Keratinocyte (primary cell): ENCODE data around the gene DDX39B. TPM values are rescaled to one million over a fixed set of nuclear protein-coding genes. Genes with fewer than 3 reads are reported as not detected.
A peak's percentile ranks its signal among the peaks of the same experiment; 100 is the strongest.
"Not testable (repeated sequence)": the region's sequence is repeated elsewhere in the genome, so short reads cannot be mapped to it uniquely, and the experiment has no call there.

Experiments
- DNase-seq: peaks from one replicate; pipeline ENCODE4 v3.0.0-alpha.2; 2011; ENCODE audit warnings: low read depth, missing footprints, low spot score
- FAIRE-seq: peaks from 2 replicates; lab custom pipeline; 2011; peaks lifted over from hg19 to GRCh38; lab: Jason Lieb, UNC
- H2AFZ ChIP-seq: 2 replicates; pipeline ENCODE4 v1.6.0; 2012; ENCODE audit warnings: low read length, control low read depth, inconsistent platforms; ENCODE audit not compliant: control insufficient read depth
- H3K27ac ChIP-seq: 2 replicates; pipeline ENCODE4 v1.5.1; 2011; ENCODE audit warnings: low read length; ENCODE audit not compliant: control insufficient read depth, insufficient read depth
- H3K27me3 ChIP-seq: 3 replicates; pipeline ENCODE4 v1.6.0; 2011; ENCODE audit warnings: low read length; ENCODE audit not compliant: control insufficient read depth, insufficient read depth; ENCODE audit errors: extremely low read depth
- H3K36me3 ChIP-seq, 2 experiments: 2 replicates in 1 of 2; 3 replicates in 1 of 2; pipeline ENCODE4 v1.5.1; 2011; ENCODE audit warnings: low read length in 2 of 2, mild to moderate bottlenecking in 1 of 2; ENCODE audit not compliant: control insufficient read depth in 2 of 2, insufficient read depth in 2 of 2; ENCODE audit errors: extremely low read depth in 1 of 2
- H3K4me1 ChIP-seq: 3 replicates; pipeline ENCODE4 v1.5.1; 2011; ENCODE audit warnings: low read length; ENCODE audit not compliant: control insufficient read depth, insufficient read depth; ENCODE audit errors: extremely low read depth
- H3K4me2 ChIP-seq: 3 replicates; pipeline ENCODE4 v1.6.0; 2011; ENCODE audit warnings: low read depth, low read length; ENCODE audit not compliant: control insufficient read depth, insufficient read depth; ENCODE audit errors: extremely low read depth
- H3K4me3 ChIP-seq, 3 experiments: fragments of 200-600 bp in 1 of 3; sonication (generic) in 1 of 3; 2 replicates in 2 of 3; 3 replicates in 1 of 3; pipeline ENCODE4 v1.5.1; 2011 to 2016; ENCODE audit warnings: low read length in 3 of 3, mild to moderate bottlenecking in 3 of 3, control low read depth in 2 of 3, inconsistent platforms in 1 of 3, low read depth in 1 of 3, mixed read lengths in 1 of 3, mixed run types in 1 of 3, moderate library complexity in 1 of 3; ENCODE audit not compliant: control insufficient read depth in 2 of 3, insufficient read depth in 2 of 3; ENCODE audit errors: extremely low read depth in 1 of 3
- H3K79me2 ChIP-seq: 2 replicates; pipeline ENCODE4 v1.6.0; 2012; ENCODE audit warnings: low read length; ENCODE audit not compliant: control insufficient read depth, insufficient read depth
- H3K9ac ChIP-seq: 3 replicates; pipeline ENCODE4 v1.6.0; 2011; ENCODE audit warnings: low read length; ENCODE audit not compliant: control insufficient read depth, insufficient read depth; ENCODE audit errors: extremely low read depth
- H3K9me1 ChIP-seq: 3 replicates; pipeline ENCODE4 v1.6.0; 2011; ENCODE audit warnings: low read length; ENCODE audit not compliant: control insufficient read depth, insufficient read depth; ENCODE audit errors: extremely low read depth
- H3K9me3 ChIP-seq: 2 replicates; pipeline ENCODE4 v1.5.1; 2012; ENCODE audit warnings: low read depth, low read length; ENCODE audit not compliant: control insufficient read depth
- H4K20me1 ChIP-seq: 3 replicates; pipeline ENCODE4 v1.6.0; 2011; ENCODE audit warnings: low read length; ENCODE audit not compliant: control insufficient read depth, insufficient read depth; ENCODE audit errors: extremely low read depth
- EZH2 ChIP-seq: IDR thresholded peaks from one replicate; pipeline ENCODE4 v1.6.1; 2012; ENCODE audit warnings: inconsistent platforms, mild to moderate bottlenecking, low read length, moderate library complexity
- dilution Hi-C: fragments of 300-500 bp; cut with MboI; formaldehyde crosslinking; loops from one replicate; pipeline ENCODE4 v1.7.0; 2020; ENCODE audit warnings: low sequenced_read_pairs; ENCODE audit not compliant: extremely low pct_ligation_motif_present
- polyA plus RNA-seq, 5 experiments: library from polyadenylated mRNA; depleted of rRNA in 3 of 5; stranded (reverse) in 3 of 5; stranded (forward) in 1 of 5; unstranded in 1 of 5; fragments of >200 nt; gene quantifications; 1 replicate in 1 of 5; 2 replicates in 3 of 5; 3 replicates in 1 of 5; pipeline versions ENCODE4 v1.2.1 to v1.2.3, GENCODE V29; 2011 to 2012; ENCODE audit warnings: missing spikeins in 2 of 5, low read depth in 1 of 5, low replicate concordance in 1 of 5
- TF ChIP-seq, protein P1 (sequence below), 3 experiments: IDR thresholded peaks in 1 of 3; conservative IDR thresholded peaks in 1 of 3; optimal IDR thresholded peaks in 1 of 3; 2 replicates in 2 of 3; 3 replicates in 1 of 3; pipeline versions ENCODE3 to v1.5.1; 2011; ENCODE audit warnings: low read length in 3 of 3, mild to moderate bottlenecking in 3 of 3, moderate library complexity in 2 of 3, control low read depth in 1 of 3, inconsistent platforms in 1 of 3; ENCODE audit not compliant: insufficient read depth in 2 of 3; ENCODE audit errors: extremely low read depth in 1 of 3

DDX39B gene
- polyA plus RNA-seq, 1 donor (not counting 4 experiments of a cell fraction or from before 2014, with no cell fraction given), result 314 TPM

DNA sequence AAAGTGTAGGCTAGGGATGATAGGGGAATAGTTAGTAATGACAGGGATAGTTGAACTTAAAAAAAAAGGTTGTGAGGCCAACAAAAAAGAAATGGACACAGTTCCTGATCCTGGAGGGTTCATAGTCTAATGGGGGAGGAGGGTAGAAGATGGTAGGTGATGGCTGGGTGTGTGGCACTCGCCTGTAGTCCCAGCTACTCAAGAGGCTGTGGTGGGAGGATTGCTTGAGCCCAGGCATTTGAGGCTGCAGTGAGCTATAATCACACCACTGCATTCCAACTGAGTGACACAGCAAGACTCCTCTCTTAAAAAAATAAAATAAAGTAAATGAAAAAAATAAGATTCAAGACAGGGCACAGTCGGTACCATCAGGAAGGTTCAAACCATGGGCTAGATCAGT lies 46.2 kb downstream of the DDX39B start:
- H2AFZ ChIP-seq, result no peak overlapping the region

GRCh38 chr6:31493875-31494694 lies 47.7 kb downstream of the DDX39B start:
- Histone ChIP-seq H3K9me1 (no peaks in the 10 kb centered on the region), H3K9me3 (no peaks in the 10 kb centered on the region), H2AFZ (peak overlapping the region; percentile 38), H3K36me3 (no peaks in the 10 kb centered on the region), H4K20me1 (no peaks in the 10 kb centered on the region), H3K9ac (peak overlapping the region; percentile 48), H3K4me3 (peak overlapping the region; percentile 36 to 56 (median 55)), H3K27me3 (no peaks in the 10 kb centered on the region), H3K79me2 (peaks cover 4% of the 10 kb centered on the region), H3K27ac (peak overlapping the region; percentile 69), H3K4me1 (peaks cover 26% of the 10 kb centered on the region), H3K4me2 (peak overlapping the region; percentile 84)
- dilution Hi-C loops, result no loop called here
- DNase-seq, result no peak
- TF ChIP-seq, protein P1, sequence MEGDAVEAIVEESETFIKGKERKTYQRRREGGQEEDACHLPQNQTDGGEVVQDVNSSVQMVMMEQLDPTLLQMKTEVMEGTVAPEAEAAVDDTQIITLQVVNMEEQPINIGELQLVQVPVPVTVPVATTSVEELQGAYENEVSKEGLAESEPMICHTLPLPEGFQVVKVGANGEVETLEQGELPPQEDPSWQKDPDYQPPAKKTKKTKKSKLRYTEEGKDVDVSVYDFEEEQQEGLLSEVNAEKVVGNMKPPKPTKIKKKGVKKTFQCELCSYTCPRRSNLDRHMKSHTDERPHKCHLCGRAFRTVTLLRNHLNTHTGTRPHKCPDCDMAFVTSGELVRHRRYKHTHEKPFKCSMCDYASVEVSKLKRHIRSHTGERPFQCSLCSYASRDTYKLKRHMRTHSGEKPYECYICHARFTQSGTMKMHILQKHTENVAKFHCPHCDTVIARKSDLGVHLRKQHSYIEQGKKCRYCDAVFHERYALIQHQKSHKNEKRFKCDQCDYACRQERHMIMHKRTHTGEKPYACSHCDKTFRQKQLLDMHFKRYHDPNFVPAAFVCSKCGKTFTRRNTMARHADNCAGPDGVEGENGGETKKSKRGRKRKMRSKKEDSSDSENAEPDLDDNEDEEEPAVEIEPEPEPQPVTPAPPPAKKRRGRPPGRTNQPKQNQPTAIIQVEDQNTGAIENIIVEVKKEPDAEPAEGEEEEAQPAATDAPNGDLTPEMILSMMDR (optimal IDR thresholded peaks at IDR 0.05 in 1 of 3, IDR thresholded peaks at IDR 0.05 in 1 of 3, conservative IDR thresholded peaks at IDR 0.05 in 1 of 3; ENCODE audit: extremely low read depth in 1 of 3, insufficient read depth in 2 of 3, low read length in 3 of 3), result peak; percentile 82 to 86 (median 85)
- no peak for TF ChIP-seq EZH2
- FAIRE-seq, result no peak

More for the DNA sequence above, 46.2 kb downstream of the DDX39B start:
- H3K36me3 ChIP-seq, result no peaks in the 10 kb centered on the region
- dilution Hi-C loops, result no loop called here
- peak overlapping the region; percentile 48 for H3K9ac ChIP-seq
- H3K79me2 ChIP-seq, result peaks cover 9% of the 10 kb centered on the region
- peak overlapping the region; percentile 84 for H3K4me2 ChIP-seq
- TF ChIP-seq, protein P1 (optimal IDR thresholded peaks at IDR 0.05 in 1 of 3, IDR thresholded peaks at IDR 0.05 in 1 of 3, conservative IDR thresholded peaks at IDR 0.05 in 1 of 3; ENCODE audit: extremely low read depth in 1 of 3, insufficient read depth in 2 of 3, low read length in 3 of 3), result no peak
- no peak for TF ChIP-seq EZH2
- peak overlapping the region in 2 of 3 experiments; percentile 36 to 46 for H3K4me3 ChIP-seq
- H3K27me3 ChIP-seq, result no peaks in the 10 kb centered on the region
- no peak for DNase-seq
- H3K9me3 ChIP-seq, result no peaks in the 10 kb centered on the region
- H3K4me1 ChIP-seq, result peaks cover 27% of the 10 kb centered on the region
- H3K27ac ChIP-seq, result peak overlapping the region; percentile 69
- H4K20me1 ChIP-seq, result no peaks in the 10 kb centered on the region
- no peaks in the 10 kb centered on the region for H3K9me1 ChIP-seq
- FAIRE-seq, result no peak

DNA sequence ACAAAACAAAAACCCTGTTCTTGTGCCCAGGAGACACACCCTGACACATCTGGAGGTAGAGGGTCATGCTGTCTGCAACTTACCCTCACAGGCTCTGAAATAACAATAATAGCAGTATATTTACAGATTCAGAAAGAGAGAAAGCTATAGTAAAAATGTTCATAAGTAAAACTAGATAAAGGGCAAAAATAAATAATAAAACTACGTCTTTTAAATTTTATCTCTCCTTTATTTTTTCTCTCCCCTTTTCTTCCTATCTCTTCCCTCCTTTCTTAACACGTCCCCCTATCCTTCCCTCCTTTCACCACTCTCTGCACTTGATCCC lies 48.3 kb downstream of the DDX39B start:
- H3K36me3 ChIP-seq, result not testable (repeated sequence)

More for the DNA sequence above, 48.3 kb downstream of the DDX39B start:
- H3K9me3 ChIP-seq, H4K20me1 ChIP-seq, dilution Hi-C loops, H3K27me3 ChIP-seq, DNase-seq, H3K27ac ChIP-seq, H2AFZ ChIP-seq, FAIRE-seq, H3K79me2 ChIP-seq, H3K9me1 ChIP-seq, H3K9ac ChIP-seq: not testable (repeated sequence)
- Histone ChIP-seq H3K4me1 (peaks cover 23% of the 10 kb centered on the region), H3K4me3 (peak overlapping the region in 2 of 3 experiments; percentile 55 to 56), H3K4me2 (peak overlapping the region; percentile 84)
